Caki2 (cell line): ENCODE measurements around the gene RAB43. TPM values are rescaled to one million over a fixed set of nuclear protein-coding genes. Genes with fewer than 3 reads are reported as not detected.
A peak's percentile ranks its signal among the peaks of the same experiment; 100 is the strongest.
"Not testable (repeated sequence)": the region's sequence is repeated elsewhere in the genome, so short reads cannot be mapped to it uniquely, and the experiment has no call there.

Source experiments
- DNase-seq: peaks from one replicate; pipeline ENCODE4 v3.0.0-alpha.2; 2015; ENCODE audit warnings: low read depth
- in situ Hi-C: cut with HindIII; loops from 2 replicates; pipeline ENCODE4 v1.10.0; 2016; ENCODE audit warnings: low sequenced_read_pairs, low pct_unique_long_range_greater_than_20kb, mixed read lengths
- total RNA-seq: library from RNA; depleted of rRNA; stranded (reverse); fragments of >200 nt; shearing (Covaris generic); gene quantifications from 2 replicates; pipeline ENCODE4 v1.2.3, GENCODE V29; 2014; ENCODE audit warnings: low replicate concordance

Gene RAB43
- total RNA-seq, 1 experiment from 2014 or later, result 9.8 TPM

GRCh38 chr3:129104498-129105079 is 17.0 kb downstream of the RAB43 start:
- in situ Hi-C loops, result no loop called here
- DNase-seq, result no peak

DNA sequence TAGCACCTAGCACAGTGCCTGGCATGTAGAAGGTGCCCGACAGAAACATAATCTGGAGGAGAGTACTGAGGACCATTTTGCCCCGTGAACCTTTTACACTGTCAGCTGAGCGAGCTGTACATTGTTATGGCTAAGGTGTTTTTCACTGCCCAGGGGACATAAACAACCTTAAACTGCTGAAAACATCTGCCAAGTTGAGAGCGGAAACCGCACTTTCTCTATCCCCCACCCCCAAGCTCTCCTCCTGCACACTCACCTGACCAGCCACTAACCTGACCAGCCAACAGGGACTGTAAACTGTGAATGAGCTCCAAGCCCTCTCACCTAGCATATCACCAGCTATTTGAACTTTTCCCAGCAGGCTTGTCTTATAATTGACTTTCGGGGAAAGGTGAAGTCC is 17.6 kb downstream of the RAB43 start:
- no peak for DNase-seq
- in situ Hi-C loops, result no loop called here

DNA sequence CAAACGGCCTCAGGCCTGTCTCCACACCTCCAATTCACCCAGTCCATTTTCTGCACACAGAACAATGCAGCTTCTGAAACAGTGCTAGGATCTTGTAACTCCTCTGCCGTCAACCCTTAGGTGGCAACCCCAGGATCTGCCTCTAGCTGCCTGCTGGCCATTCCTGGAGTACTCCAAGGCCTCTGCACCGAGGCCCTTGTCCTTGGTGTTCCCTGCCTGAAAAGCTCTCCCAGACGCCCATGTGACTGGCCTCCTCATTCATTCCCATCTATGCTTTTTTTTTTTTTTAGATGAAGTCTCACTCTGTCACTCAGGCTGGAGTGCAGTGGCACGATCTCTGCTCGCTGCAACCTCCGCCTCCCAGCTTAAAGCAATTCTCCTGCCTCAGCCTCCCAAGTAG is 18.3 kb downstream of the RAB43 start:
- DNase-seq, result no peak
- in situ Hi-C loops, result no loop called here

DNA sequence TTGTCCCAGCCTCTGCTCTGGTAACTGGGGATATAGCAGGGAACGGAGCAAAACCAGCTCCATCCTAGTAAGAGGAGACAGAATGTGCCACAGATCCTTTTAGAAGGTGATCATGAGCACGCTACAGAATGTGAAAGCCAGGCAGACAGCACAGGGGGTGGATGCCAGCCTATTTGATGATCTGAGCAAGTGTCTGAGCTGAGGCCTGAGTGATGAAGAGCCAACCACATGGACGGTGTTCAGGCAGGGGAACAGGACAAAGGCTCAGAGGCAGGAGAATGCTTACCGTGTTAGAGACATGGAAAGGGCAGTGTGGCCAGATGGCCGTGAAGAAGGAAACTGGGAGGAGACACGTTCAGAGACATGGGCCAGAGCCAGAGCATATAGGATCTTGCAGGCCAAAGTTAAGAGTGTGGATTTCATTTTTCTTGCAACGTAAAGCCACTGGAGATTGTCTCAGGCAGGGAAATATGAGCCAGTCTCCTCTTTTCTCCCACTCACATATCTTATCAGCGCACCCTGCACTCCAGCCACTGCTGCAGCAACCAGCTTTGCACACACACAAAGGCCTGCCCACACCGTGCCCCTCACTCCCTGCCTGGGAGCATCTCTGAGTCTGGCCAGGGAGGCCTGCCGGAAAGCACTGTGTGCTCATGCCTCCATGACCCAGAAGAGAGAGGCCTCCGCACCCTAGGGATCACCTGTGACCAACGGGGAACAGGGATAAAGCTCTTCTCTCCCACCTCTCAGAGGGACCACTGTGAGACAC is 20.1 kb downstream of the RAB43 start:
- DNase-seq, result no peak
- in situ Hi-C loops, result no loop called here

DNA sequence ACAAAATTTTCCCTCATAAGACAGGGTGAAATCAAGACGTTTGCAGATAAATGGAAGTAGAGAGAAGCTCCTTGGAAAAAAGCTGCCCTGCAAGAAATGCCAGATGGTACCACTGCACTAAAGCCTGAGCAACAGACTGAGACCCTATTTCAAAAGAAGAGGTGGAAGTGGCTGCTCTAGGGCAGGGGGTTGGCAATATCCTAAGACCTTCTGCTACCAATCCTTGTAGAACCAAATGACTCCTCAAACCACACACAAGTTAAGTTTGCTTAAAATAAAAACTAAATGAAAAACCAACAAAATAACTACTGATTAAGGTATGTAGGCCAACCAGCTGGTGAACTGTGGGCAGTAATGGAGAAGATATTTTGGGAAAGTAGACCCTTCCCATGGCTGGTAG is 21.3 kb downstream of the RAB43 start:
- in situ Hi-C loops, result no loop called here
- DNase-seq, result no peak

DNA sequence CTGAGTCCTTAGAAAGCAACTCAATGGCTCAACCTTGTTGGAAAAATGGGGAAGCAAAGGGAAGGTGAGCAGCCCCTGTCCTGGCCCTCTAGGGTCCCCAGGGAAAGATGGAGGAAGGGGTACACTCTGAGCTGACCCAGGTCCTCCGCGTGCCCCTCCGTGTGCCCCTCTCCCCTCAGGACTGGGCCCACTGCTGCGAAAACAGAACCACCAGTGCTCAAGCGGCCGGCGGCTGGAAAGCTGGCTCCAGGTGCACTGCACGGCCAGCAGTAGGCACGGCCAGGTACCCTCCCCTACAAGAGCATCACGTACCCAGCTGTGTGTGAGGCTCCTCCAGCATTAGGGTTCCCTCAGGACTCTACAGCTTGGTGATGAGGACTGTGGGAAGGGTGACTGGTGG is 26.3 kb downstream of the RAB43 start:
- in situ Hi-C loops, result no loop called here
- DNase-seq, result no peak

DNA sequence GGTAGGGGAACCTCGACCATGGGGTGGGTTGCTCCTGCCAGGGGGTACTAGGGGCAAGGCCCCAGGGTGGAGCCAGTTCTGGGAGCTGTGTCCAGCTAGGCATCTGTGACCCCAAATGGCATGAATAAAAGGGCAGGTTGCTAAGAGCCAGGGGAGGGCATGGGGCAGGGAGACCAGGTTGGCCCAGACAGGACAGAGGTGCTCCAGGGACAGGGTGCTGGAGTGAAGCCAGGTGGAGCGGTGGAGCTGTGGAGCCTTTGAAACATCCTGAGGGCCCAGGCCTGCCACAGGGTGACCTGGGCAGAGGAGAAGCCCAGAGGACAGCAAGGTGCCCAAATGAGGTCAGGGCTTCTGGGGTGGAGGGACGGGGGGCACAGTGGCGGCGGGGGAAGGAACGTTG is 33.3 kb downstream of the RAB43 start:
- in situ Hi-C loops, result not testable (repeated sequence)

DNA sequence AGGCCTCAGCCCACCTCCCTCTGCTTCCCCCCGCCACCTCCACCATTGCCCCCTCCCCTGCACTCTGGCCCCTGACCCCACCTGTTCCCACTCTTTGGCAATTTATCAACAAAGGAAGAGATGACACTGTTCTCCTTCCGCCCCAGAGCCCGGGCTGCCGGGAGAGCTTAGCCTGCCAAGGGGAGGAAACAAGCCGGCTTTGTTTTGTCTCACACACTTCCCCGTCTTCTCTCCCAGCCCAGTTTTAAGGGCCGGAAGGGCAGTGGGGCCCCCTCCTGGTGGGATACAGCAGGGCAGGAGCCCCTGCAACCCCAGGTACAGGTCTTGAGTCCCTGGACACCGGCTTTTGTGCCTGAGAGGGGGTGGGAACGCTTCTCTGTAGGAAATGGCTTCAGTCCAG is 33.7 kb downstream of the RAB43 start:
- DNase-seq, in situ Hi-C loops: not testable (repeated sequence)

More for the DNA sequence above, 33.3 kb downstream of the RAB43 start:
- DNase-seq, result not testable (repeated sequence)

DNA sequence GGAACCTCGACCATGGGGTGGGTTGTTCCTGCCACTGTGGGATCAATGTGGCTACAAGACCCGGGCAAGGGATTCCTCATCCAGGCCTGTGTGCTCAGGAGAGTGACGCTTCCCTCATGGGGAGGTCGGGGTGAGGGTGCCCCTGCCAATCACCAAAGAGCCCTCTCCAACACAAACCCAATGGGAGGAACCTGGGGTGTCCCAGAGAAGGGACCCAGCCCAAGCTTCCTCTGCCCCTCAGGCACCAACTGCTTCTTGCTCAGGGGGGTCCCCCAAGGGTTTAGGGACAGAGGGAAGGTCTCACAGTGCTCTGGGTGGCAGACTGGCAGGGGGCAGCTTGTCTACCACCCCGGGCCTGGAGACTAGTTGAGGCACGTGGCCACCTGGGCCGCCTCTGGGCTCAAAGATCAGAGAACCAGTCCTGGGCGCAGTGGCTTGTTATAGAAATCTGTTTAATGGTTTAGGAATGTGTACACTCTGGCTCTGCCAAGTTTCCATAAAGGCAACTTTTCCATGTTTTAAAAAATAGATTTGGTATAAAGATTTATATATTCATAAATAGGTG is 34.4 kb downstream of the RAB43 start:
- DNase-seq, result no peak
- in situ Hi-C loops, result no loop called here

GRCh38 chr3:129085818-129086217 is 35.8 kb downstream of the RAB43 start:
- in situ Hi-C loops, result no loop called here
- DNase-seq, result no peak

DNA sequence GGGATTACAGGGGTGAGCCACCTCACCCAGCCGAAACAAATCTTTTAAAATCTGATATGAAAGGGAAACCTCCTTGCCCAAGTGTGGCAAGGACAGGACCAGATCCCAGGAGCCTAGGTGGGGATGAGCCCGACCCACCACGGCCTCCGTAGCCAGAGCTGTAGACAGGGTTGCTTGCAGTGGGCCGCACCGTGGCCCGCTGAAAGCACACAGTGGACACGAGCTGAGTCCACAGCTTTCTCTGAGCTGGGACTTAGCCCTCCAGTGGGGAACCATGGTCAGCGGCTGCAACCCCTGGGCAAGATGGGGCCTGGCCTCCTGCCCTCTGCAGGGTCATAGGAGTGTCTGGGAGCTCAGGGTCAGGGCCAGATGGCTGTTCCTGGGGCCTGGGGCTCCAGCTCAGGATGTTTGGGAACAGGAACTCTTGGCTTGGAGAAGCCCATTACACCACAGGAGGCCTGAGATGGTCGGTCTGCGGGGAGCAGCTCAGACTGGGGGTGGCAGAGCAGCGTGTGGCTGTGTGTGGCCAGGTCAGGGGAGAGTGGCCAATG is 36.4 kb downstream of the RAB43 start:
- in situ Hi-C loops, result no loop called here
- DNase-seq, result no peak

GRCh38 chr3:129084501-129084900 is 37.1 kb downstream of the RAB43 start:
- DNase-seq, result no peak
- in situ Hi-C loops, result no loop called here

DNA sequence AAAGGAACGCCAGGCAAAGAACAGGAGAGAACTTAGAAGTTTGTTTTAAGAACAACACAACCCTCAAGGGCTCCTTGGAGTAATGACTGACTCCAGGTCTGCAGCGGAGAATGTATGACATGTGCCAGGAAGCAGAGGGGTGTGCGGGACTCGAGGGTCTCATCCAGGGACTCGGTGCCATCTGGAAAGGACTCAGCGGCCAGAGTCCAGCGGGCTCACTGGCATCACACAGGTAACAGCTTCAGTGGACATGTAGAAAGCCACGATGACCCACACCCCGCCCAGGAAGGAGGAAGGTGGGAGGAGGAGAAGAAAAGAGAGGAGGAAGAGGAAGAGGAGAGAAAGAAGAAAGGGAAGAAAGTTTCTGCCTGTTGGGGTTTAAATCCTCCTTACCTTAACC is 39.6 kb downstream of the RAB43 start:
- DNase-seq, result no peak
- in situ Hi-C loops, result no loop called here

DNA sequence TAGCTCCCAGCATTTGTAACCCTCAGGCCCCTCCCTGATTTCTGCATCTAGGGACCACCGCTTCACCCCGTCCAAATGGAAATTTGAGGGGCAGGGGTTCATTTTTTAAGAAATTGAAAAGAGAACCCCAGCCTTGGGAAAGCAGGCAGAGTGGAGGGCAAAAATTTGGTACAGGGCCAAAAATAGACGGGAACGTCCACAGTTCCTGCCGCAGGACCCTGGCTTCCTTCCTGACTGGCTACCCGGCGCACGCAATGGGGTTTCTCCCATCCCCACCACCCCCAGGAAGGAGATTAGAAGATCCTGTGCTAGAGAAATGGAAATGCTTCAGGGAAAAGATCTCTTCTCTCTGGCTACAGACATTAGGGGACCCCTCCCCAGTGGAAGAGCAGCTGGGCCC is 40.1 kb downstream of the RAB43 start:
- in situ Hi-C loops, result no loop called here
- DNase-seq, result no peak

GRCh38 chr3:129078510-129078909 is 43.1 kb downstream of the RAB43 start:
- in situ Hi-C loops, result no loop called here
- no peak for DNase-seq

GRCh38 chr3:129077222-129077621 is 44.4 kb downstream of the RAB43 start:
- DNase-seq, result peak; percentile 42
- in situ Hi-C loops, result no loop called here

DNA sequence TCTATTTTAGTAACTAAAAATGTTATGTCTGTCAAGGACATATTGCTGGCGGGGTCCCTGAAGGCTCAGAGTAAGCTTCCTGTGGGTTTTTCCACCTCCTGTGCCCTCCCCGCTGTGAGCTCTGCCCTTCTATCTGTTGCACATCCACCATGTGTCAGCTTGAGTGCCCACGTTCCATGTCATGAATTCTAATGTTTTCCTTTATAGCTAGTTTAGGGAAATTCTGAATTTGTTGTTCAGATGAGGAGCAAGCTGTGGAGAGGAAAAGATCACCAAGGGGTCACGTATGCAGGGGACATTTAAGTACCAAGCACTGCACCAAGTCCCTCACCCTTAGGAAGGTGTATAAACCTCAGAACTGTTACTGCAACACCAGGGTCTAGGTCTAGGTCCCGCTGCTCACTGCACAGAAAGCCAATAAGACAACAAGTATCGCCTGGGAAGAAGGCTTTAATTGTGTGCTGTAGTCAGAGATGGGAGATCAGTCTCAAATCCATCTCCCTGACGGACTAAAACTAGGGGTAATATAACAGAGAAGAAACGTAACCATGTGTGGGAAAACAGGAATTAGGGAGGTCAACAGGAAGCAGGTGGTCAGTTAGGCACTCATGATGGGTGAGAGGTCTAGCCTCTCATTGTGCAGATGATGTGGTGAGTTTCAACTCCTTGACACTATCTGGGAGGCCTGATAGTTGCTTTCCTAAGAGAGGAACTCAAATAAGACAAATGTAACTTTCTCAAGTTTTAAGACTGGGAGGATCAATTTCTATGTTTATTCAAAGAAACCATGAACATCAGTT is 51.3 kb downstream of the RAB43 start:
- no peak for DNase-seq
- in situ Hi-C loops, result no loop called here

DNA sequence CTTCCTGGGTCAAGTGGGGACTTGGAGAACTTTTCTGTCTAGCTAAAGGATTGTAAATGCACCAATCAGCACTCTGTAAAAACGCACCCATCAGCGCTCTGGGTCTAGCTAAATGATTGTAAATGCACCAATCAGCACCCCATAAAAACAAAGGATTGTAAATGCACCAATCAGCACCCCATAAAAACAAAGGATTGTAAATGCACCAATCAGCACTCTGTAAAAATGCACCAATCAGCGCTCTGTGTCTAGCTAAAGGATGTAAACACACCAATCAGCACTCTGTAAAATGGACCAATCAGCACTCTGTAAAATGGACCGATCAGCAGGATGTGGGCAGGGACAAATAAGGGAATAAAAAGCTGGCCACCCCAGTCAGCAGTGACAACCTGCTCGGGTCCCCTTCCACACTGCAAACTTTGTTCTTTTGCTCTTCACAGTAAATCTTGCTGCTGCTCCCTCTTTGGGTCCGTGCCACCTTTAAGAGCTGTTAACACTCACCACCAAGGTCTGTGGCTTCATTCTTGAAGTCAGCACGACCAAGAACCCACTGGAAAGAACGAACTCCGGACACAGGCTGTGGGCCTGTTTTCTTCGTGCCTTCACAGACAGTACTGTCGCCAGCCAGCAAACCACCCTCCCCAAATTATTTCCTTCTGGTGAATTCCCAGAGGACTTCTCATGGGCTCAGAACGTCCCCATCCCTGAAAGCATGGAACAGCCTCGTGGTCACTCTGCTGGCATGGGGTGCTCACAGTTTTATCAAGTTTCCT is 52.1 kb downstream of the RAB43 start:
- in situ Hi-C loops, result not testable (repeated sequence)

More for the DNA sequence above, 52.1 kb downstream of the RAB43 start:
- DNase-seq, result not testable (repeated sequence)
